ENCODE measurements around the gene SMKR1.

GRCh38 chr7:129512192-129512591 is 9.9 kb downstream of the SMKR1 start:
- no peak for TF ChIP-seq YY1 (IDR thresholded peaks at IDR 0.05; ENCODE audit: extremely low read depth, insufficient replicate concordance, low read depth, low read length)
- no peak for TF ChIP-seq POLR2AphosphoS5 (IDR thresholded peaks at IDR 0.05; ENCODE audit: low read depth, low read length)
- no peak for TF ChIP-seq CTCF (IDR thresholded peaks at IDR 0.05 in 2 of 3, conservative IDR thresholded peaks at IDR 0.05 in 1 of 3; ENCODE audit: borderline replicate concordance in 1 of 3, insufficient read depth in 1 of 3, low read depth in 2 of 3, low read length in 2 of 3)
- no peak for TF ChIP-seq MAX (IDR thresholded peaks at IDR 0.05)
- no peak for TF ChIP-seq EZH2phosphoT487 (IDR thresholded peaks at IDR 0.05; ENCODE audit: borderline replicate concordance)
- TF ChIP-seq EZH2 (IDR thresholded peaks at IDR 0.05) = no peak
- TF ChIP-seq POLR2A (IDR thresholded peaks at IDR 0.05; ENCODE audit: borderline replicate concordance, extremely low read depth, insufficient read depth, insufficient read length) = no peak

Data from HCT116 (cell line).